Esophagus muscularis mucosa (tissue), 4 donors: ENCODE measurements around the gene KCNQ1. TPM values are rescaled to one million over a fixed set of nuclear protein-coding genes. Genes with fewer than 3 reads are reported as not detected.

Experiments used
- DNase-seq: peaks from one replicate; pipeline ENCODE4 v3.0.0-alpha.2; 2017; ENCODE audit errors: extremely low spot score
- H3K27ac ChIP-seq, 4 donors: fragments of 200-600 bp; sonication (generic); replicated peaks in 1 of 4; 1 replicate in 3 of 4; 2 replicates in 1 of 4; pipeline ENCODE4 v1.5.1; 2016 to 2019; ENCODE audit warnings: mild to moderate bottlenecking in 1 of 4
- H3K27me3 ChIP-seq, 4 donors: fragments of 200-600 bp; sonication (generic); one replicate each; pipeline versions ENCODE4 v1.5.1 to v1.6.0; 2016 to 2019
- H3K36me3 ChIP-seq, 4 donors: fragments of 200-600 bp; sonication (generic); one replicate each; pipeline ENCODE4 v1.5.1; 2016 to 2019
- H3K4me1 ChIP-seq, 4 donors: fragments of 200-600 bp; sonication (generic); one replicate each; pipeline ENCODE4 v1.5.1; 2016 to 2019
- H3K4me3 ChIP-seq, 4 donors: fragments of 200-600 bp; sonication (generic); 1 replicate in 2 of 4; 2 replicates in 2 of 4; pipeline ENCODE4 v1.5.1; 2016 to 2019; ENCODE audit warnings: mild to moderate bottlenecking in 4 of 4, moderate library complexity in 1 of 4
- H3K9me3 ChIP-seq, 4 donors: fragments of 200-600 bp; sonication (generic); 1 replicate in 3 of 4; 2 replicates in 1 of 4; pipeline ENCODE4 v1.5.1; 2016 to 2019
- EP300 ChIP-seq: sonication (generic); formaldehyde crosslinking; IDR thresholded peaks from one replicate; pipeline ENCODE4 v1.6.1; 2017; ENCODE audit warnings: antibody characterized with exemption
- POLR2A ChIP-seq: fragments of 450-650 bp; IDR thresholded peaks from one replicate; pipeline ENCODE4 v1.6.1; 2017; ENCODE audit warnings: antibody characterized with exemption, moderate library complexity, mild to moderate bottlenecking, low read depth
- POLR2AphosphoS5 ChIP-seq, 2 donors: sonication (generic); formaldehyde crosslinking; IDR thresholded peaks; one replicate each; pipeline ENCODE4 v1.6.1; 2017; ENCODE audit warnings: antibody characterized with exemption in 2 of 2
- WGBS: methylation state at CpG from one replicate; pipeline ENCODE4 v1.1.5; 2018; 5-methylcytosine and 5-hydroxymethylcytosine counted together
- intact Hi-C: fragments of 100-400 bp; cut with DNase I; formaldehyde crosslinking; loops from one replicate; pipeline ENCODE4 v1.15.1; 2023
- total RNA-seq, 4 donors: library from RNA; depleted of rRNA; stranded (reverse); fragments of >200 nt; gene quantifications; one replicate each; pipeline versions ENCODE4 v1.1.0 to v1.2.1, GENCODE V29; 2016
- TF ChIP-seq, protein P1 (sequence below), 3 experiments: fragments of 200-600 bp in 2 of 3; fragments of 450-650 bp in 1 of 3; sonication (generic) in 2 of 3; IDR thresholded peaks; one replicate each; pipeline ENCODE4 v1.5.1; 2017 to 2019; ENCODE audit warnings: antibody characterized with exemption in 3 of 3, mild to moderate bottlenecking in 2 of 3, moderate library complexity in 1 of 3

The KCNQ1 gene
- total RNA-seq, 4 donors from 2014 or later, result 2.1 to 5.9 (median 4.3) TPM

GRCh38 chr11:2434506-2435255 is 10.1 kb upstream of the KCNQ1 start:
- Histone ChIP-seq H3K9me3 (no peaks in the 10 kb centered on the region), H3K4me1 (no peaks in the 10 kb centered on the region), H3K27me3 (peaks cover 0 to 43% (median 0%) of the 10 kb centered on the region in 4 donors), H3K4me3 (no peak overlapping the region), H3K36me3 (no peaks in the 10 kb centered on the region), H3K27ac (no peak overlapping the region)
- WGBS, result 81% methylated on average over 11 of the region's 11 CpGs
- TF ChIP-seq POLR2A (no peak), EP300 (no peak), POLR2AphosphoS5 (IDR thresholded peaks at IDR 0.05) (no peak)
- TF ChIP-seq, protein P1, sequence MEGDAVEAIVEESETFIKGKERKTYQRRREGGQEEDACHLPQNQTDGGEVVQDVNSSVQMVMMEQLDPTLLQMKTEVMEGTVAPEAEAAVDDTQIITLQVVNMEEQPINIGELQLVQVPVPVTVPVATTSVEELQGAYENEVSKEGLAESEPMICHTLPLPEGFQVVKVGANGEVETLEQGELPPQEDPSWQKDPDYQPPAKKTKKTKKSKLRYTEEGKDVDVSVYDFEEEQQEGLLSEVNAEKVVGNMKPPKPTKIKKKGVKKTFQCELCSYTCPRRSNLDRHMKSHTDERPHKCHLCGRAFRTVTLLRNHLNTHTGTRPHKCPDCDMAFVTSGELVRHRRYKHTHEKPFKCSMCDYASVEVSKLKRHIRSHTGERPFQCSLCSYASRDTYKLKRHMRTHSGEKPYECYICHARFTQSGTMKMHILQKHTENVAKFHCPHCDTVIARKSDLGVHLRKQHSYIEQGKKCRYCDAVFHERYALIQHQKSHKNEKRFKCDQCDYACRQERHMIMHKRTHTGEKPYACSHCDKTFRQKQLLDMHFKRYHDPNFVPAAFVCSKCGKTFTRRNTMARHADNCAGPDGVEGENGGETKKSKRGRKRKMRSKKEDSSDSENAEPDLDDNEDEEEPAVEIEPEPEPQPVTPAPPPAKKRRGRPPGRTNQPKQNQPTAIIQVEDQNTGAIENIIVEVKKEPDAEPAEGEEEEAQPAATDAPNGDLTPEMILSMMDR (IDR thresholded peaks at IDR 0.05), result no peak
- intact Hi-C loops, result no loop called here
- no peak for DNase-seq

DNA sequence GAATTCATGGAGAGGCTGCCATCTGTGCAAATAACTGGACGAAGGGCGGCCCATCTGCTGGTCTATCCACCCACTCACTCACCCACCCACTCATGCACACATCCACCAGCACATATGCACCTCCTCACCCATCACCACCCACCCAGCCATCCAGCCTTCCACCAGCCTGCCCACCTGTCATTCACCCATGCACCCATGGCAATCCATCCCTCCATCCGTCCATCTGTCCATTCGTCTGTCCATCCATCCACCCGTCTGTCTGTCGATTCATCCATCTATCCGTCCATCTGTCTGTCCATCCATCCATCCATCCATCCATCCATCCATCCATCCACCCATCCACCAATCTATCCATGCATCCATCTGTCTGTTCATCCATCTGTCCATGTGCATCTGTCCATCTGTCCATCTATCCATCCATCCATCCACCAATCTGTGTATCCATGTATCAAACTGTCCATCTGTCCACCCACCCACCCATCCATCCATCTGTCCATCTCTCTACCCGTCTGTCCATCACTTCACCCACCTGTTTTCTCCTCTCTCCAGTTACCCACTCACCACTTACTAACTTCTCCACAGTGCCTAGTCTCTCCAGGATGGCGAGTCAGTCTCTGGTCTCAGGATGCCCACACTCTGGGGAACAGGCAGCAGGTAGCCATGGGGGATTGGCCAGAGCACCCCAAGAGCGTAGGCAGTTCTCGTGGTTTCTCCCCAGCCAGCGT is 9.4 kb upstream of the KCNQ1 start:
- intact Hi-C loops, result no loop called here

GRCh38 chr11:2436013-2436520 is 8.7 kb upstream of the KCNQ1 start:
- no peaks in the 10 kb centered on the region for H3K9me3 ChIP-seq
- H3K27me3 ChIP-seq, result peaks cover 0 to 56% (median 0%) of the 10 kb centered on the region in 4 donors
- no peak for DNase-seq
- TF ChIP-seq, protein P1 (IDR thresholded peaks at IDR 0.05), result no peak
- TF ChIP-seq EP300, result no peak
- no peak for TF ChIP-seq POLR2A
- TF ChIP-seq POLR2AphosphoS5 (IDR thresholded peaks at IDR 0.05), result no peak
- WGBS, result 89% methylated on average over 6 of the region's 10 CpGs
- no peak overlapping the region for H3K4me3 ChIP-seq
- H3K36me3 ChIP-seq, result no peaks in the 10 kb centered on the region
- no peak overlapping the region for H3K27ac ChIP-seq
- no peaks in the 10 kb centered on the region for H3K4me1 ChIP-seq
- intact Hi-C loops, result no loop called here

More for the DNA sequence above, 9.4 kb upstream of the KCNQ1 start:
- H3K36me3 ChIP-seq, result no peaks in the 10 kb centered on the region
- no peaks in the 10 kb centered on the region for H3K9me3 ChIP-seq
- DNase-seq, result no peak
- H3K4me1 ChIP-seq, result no peaks in the 10 kb centered on the region
- WGBS, result 84% methylated on average over 12 of the region's 12 CpGs
- H3K4me3 ChIP-seq, result no peak overlapping the region
- no peak overlapping the region for H3K27ac ChIP-seq
- TF ChIP-seq POLR2AphosphoS5 (IDR thresholded peaks at IDR 0.05), result no peak
- no peak for TF ChIP-seq POLR2A
- no peak for TF ChIP-seq EP300
- TF ChIP-seq, protein P1 (IDR thresholded peaks at IDR 0.05), result no peak
- H3K27me3 ChIP-seq, result peaks cover 0 to 49% (median 0%) of the 10 kb centered on the region in 4 donors

- Histone ChIP-seq H3K9me3 (no peaks in the 10 kb centered on the region), H3K4me1 (no peaks in the 10 kb centered on the region), H3K36me3 (no peaks in the 10 kb centered on the region), H3K4me3 (no peak overlapping the region), H3K27ac (no peak overlapping the region), H3K27me3 (peaks cover 0 to 61% (median 0%) of the 10 kb centered on the region in 4 donors)
- no peak for DNase-seq
- TF ChIP-seq POLR2A (no peak), POLR2AphosphoS5 (IDR thresholded peaks at IDR 0.05) (no peak), EP300 (no peak)
- TF ChIP-seq, protein P1 (IDR thresholded peaks at IDR 0.05), result no peak
- WGBS, result 78% methylated on average over 8 of the region's 13 CpGs
- intact Hi-C loops, result no loop called here
Measured at GRCh38 chr11:2436521-2437031, 8.2 kb upstream of the KCNQ1 start.
